HG03442 (cell line): ENCODE results near the gene RGL2.

Experiments used
- ATAC-seq: cut with Tn5 transposase; IDR thresholded peaks from one replicate; pipeline ENCODE4 v1.9.1; 2021; ENCODE audit warnings: mild to moderate bottlenecking, moderate library complexity; ENCODE audit not compliant: unreplicated experiment

The RGL2 gene

GRCh38 chr6:33241968-33242367, 56.8 kb downstream of the RGL2 start:
- ATAC-seq: no peak
